Lung (tissue), 12 donors: Measurements from ENCODE around the gene ULK2. TPM values are rescaled to one million over a fixed set of nuclear protein-coding genes. Genes with fewer than 3 reads are reported as not detected.

ENCODE experiments used
- ATAC-seq: fragments of 200-7000 bp; cut with Tn5 transposase; one replicate; pipeline ENCODE4 v1.9.1; 2020; ENCODE audit warnings: moderate number of reproducible peaks; ENCODE audit not compliant: insufficient read depth, low FRiP score
- DNase-seq, 3 donors: peaks; one replicate each; pipeline ENCODE4 v3.0.0-alpha.2; 2013 to 2017
- H3K27ac ChIP-seq, 2 donors: one replicate each; pipeline ENCODE4 v1.5.1; 2013; ENCODE audit warnings: mild to moderate bottlenecking in 2 of 2, moderate library complexity in 2 of 2, control low read depth in 1 of 2, inconsistent platforms in 1 of 2, low read depth in 1 of 2, low read length in 1 of 2
- H3K27me3 ChIP-seq, 3 donors: one replicate each; pipeline ENCODE4 v1.5.1; 2013; ENCODE audit warnings: low read length in 2 of 3; ENCODE audit not compliant: control insufficient read depth in 3 of 3, insufficient read depth in 3 of 3
- H3K36me3 ChIP-seq, 4 donors: one replicate each; pipeline ENCODE4 v1.5.1; 2013; ENCODE audit warnings: low read length in 4 of 4, mild to moderate bottlenecking in 1 of 4, moderate library complexity in 1 of 4; ENCODE audit not compliant: control insufficient read depth in 4 of 4, insufficient read depth in 4 of 4
- H3K4me1 ChIP-seq, 5 donors: one replicate each; pipeline ENCODE4 v1.5.1; 2013; ENCODE audit warnings: low read length in 5 of 5, mild to moderate bottlenecking in 2 of 5, moderate library complexity in 1 of 5; ENCODE audit not compliant: control insufficient read depth in 5 of 5, insufficient read depth in 5 of 5
- H3K4me3 ChIP-seq: one replicate; pipeline ENCODE4 v1.5.1; 2013; ENCODE audit warnings: mild to moderate bottlenecking, control low read depth, moderate library complexity
- H3K9ac ChIP-seq, 2 donors: one replicate each; pipeline ENCODE4 v1.5.1; 2013; ENCODE audit warnings: low read length in 2 of 2, control low read depth in 1 of 2; ENCODE audit not compliant: insufficient read depth in 1 of 2
- H3K9me3 ChIP-seq, 4 donors: one replicate each; pipeline ENCODE4 v1.5.1; 2013; ENCODE audit warnings: low read length in 3 of 4, mild to moderate bottlenecking in 1 of 4, moderate library complexity in 1 of 4; ENCODE audit not compliant: control insufficient read depth in 4 of 4, insufficient read depth in 3 of 4
- WGBS, 2 donors: extraction: QIAGEN DNeasy Blood & Tissue Kit; methylation state at CpG; one replicate each; pipeline ENCODE4 v1.1.7; 2013; 5-methylcytosine and 5-hydroxymethylcytosine counted together
- polyA plus RNA-seq, 2 donors: library from polyadenylated mRNA; stranded (reverse); fragments of 200-250 nt; gene quantifications; one replicate each; pipeline ENCODE4 v1.2.1, GENCODE V29; 2013
- total RNA-seq, 2 donors: library from RNA; depleted of rRNA in 1 of 2; stranded (reverse); fragments of >200 nt in 1 of 2; gene quantifications; one replicate each; pipeline ENCODE4 v1.2.1, GENCODE V29; 2014 to 2021
- TF ChIP-seq, protein P1 (sequence below): IDR thresholded peaks from 2 replicates; pipeline ENCODE4 v1.5.1; 2012; ENCODE audit warnings: mild to moderate bottlenecking; ENCODE audit errors: control extremely low read depth, extremely low read depth
- donor health status: control.
- donor health status: control.
- donor health status: Bipolar disorder and iron deficiency.
- donor health status: healthy.
- donor health status: DM: yes; HTN: yes; CAD: no.

ULK2 gene
- total and polyA plus RNA-seq, 4 donors, result 5.8 to 61.4 (median 16.5) TPM

DNA sequence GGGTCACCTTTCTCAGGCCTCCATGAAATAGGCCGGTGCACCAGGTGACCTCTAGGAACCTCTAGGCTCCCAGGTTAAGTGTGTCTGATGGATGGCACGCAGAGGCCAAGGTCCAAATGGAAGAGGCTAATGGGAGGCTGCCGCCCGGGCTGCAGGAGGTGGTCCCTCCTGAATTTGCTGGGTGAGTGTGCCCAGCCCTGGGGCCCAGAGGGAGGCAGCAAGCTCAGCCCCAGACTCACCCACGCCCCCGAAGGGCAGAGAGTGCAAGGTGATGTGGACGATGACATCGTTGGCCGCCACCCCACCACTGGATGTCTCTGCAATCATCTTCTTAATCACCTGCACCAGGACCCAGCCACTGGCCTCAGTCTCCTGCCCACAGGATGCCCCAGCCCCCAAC lies 129.0 kb downstream of the ULK2 start:
- 96 to 97% methylated on average over 9 of the region's 9 CpGs for WGBS, 2 donors
- H3K9me3 ChIP-seq, result no peaks in the 10 kb centered on the region
- H3K27me3 ChIP-seq, result no peaks in the 10 kb centered on the region
- H3K4me1 ChIP-seq, result no peaks in the 10 kb centered on the region
- DNase-seq (no peak), ATAC-seq (no peak)
- TF ChIP-seq, protein P1, sequence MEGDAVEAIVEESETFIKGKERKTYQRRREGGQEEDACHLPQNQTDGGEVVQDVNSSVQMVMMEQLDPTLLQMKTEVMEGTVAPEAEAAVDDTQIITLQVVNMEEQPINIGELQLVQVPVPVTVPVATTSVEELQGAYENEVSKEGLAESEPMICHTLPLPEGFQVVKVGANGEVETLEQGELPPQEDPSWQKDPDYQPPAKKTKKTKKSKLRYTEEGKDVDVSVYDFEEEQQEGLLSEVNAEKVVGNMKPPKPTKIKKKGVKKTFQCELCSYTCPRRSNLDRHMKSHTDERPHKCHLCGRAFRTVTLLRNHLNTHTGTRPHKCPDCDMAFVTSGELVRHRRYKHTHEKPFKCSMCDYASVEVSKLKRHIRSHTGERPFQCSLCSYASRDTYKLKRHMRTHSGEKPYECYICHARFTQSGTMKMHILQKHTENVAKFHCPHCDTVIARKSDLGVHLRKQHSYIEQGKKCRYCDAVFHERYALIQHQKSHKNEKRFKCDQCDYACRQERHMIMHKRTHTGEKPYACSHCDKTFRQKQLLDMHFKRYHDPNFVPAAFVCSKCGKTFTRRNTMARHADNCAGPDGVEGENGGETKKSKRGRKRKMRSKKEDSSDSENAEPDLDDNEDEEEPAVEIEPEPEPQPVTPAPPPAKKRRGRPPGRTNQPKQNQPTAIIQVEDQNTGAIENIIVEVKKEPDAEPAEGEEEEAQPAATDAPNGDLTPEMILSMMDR, result no peak
- H3K9ac ChIP-seq, result no peak overlapping the region
- H3K36me3 ChIP-seq, result no peaks in the 10 kb centered on the region
- H3K27ac ChIP-seq, result no peak overlapping the region
- no peak overlapping the region for H3K4me3 ChIP-seq

DNA sequence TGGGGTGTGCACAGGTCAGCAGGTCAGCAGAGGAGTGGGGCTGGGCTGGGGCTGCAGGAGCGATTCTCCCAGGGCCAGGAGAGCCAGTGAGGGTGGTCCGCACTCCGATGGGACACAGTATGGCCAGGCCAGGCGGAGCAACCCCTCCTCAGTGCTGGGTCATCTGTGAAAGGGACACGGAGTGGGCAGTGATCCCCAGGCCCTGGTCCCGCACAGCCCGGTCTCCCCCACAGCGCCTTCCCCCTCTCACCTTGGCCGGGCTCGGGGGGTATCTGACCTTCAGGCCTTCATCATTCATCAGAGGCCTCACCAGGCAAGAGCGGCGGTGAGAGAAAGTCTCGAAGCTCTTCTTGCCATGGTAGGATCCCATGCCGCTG lies 129.7 kb downstream of the ULK2 start:
- ATAC-seq, result no peak
- Histone ChIP-seq H3K9ac (no peak overlapping the region), H3K4me1 (no peaks in the 10 kb centered on the region), H3K4me3 (no peak overlapping the region), H3K36me3 (no peaks in the 10 kb centered on the region), H3K27me3 (no peaks in the 10 kb centered on the region), H3K27ac (no peak overlapping the region), H3K9me3 (no peaks in the 10 kb centered on the region)
- 95 to 97% methylated on average over 14 of the region's 14 CpGs for WGBS, 2 donors
- TF ChIP-seq, protein P1, result no peak
- no peak for DNase-seq

DNA sequence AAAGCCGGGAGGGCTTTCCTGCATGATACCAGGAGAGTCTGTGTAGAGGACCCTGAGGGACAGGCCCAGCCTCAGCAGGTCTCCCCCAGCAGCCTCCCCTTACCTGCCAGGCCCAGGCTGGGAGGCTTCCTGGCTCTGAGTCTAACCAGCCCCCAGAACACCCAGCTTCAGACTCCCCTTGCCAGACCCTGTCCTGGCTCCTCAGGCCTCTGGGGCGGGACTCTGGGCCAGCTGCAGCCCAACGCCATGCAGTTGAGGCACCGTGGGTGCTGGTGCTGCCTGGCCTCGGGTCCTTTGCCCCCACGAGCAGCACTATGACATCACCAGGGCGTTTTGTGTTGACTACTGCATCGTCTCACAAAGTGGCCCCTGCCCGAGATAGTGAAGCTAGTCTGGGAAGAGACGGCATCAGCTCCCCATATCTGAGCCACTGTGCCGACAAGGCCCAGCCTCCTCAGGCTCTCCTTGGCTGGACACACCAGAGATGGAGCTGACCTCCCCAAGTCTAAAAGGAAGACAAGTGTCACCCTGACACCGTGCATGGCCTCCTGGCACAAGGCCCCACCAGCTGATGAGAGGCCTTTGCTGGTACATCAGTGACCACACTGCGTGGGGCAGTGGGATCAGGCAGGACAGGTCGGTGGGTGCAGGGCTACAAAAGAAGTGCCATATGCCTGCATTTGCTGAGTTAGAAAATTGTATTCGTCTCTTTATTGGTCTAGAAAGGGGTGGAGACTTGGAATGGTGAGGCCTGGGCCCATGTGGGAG lies 130.2 kb downstream of the ULK2 start:
- DNase-seq, result no peak
- no peak overlapping the region for H3K9ac ChIP-seq
- no peaks in the 10 kb centered on the region for H3K4me1 ChIP-seq
- WGBS, 2 donors, result 87 to 88% methylated on average over 15 of the region's 15 CpGs
- no peaks in the 10 kb centered on the region for H3K9me3 ChIP-seq
- ATAC-seq, result no peak
- no peak overlapping the region for H3K4me3 ChIP-seq
- no peaks in the 10 kb centered on the region for H3K27me3 ChIP-seq
- no peak overlapping the region for H3K27ac ChIP-seq
- TF ChIP-seq, protein P1, result no peak
- H3K36me3 ChIP-seq, result no peaks in the 10 kb centered on the region

DNA sequence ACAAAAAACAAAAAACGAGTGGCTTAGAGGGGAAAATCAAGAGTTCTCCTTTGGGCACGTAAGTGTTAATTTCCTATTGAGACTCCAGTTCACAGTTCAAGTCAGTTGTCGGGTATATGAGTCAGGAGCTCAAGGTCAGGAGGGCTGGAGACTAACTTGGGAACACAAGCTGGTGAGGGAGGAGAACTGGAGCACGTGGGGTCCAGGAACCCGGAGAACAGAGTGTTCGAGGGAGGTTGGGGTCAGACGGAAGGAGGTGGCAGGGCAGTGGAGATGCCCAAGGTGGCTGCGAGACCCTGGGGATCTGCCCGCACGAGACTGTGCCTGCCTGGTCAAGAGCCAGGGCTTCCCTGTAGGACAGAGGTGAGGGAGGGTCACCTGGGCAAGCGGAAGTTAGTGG lies 131.7 kb downstream of the ULK2 start:
- WGBS, 2 donors, result 76 to 88% methylated on average over 11 of the region's 11 CpGs
- ATAC-seq, result no peak

More for the DNA sequence above, 131.7 kb downstream of the ULK2 start:
- DNase-seq, result no peak
- Histone ChIP-seq H3K36me3 (no peaks in the 10 kb centered on the region), H3K27me3 (no peaks in the 10 kb centered on the region), H3K9ac (no peak overlapping the region), H3K4me1 (peaks cover 0 to 3% (median 0%) of the 10 kb centered on the region in 5 donors), H3K4me3 (no peak overlapping the region), H3K9me3 (no peaks in the 10 kb centered on the region), H3K27ac (no peak overlapping the region)
- TF ChIP-seq, protein P1, result no peak
